ENCODE measurements around the gene ZSWIM8.
A peak's percentile ranks its signal among the peaks of the same experiment; 100 is the strongest.
"Not testable (repeated sequence)": the region's sequence is repeated elsewhere in the genome, so short reads cannot be mapped to it uniquely, and the experiment has no call there.

The ZSWIM8 gene

DNA sequence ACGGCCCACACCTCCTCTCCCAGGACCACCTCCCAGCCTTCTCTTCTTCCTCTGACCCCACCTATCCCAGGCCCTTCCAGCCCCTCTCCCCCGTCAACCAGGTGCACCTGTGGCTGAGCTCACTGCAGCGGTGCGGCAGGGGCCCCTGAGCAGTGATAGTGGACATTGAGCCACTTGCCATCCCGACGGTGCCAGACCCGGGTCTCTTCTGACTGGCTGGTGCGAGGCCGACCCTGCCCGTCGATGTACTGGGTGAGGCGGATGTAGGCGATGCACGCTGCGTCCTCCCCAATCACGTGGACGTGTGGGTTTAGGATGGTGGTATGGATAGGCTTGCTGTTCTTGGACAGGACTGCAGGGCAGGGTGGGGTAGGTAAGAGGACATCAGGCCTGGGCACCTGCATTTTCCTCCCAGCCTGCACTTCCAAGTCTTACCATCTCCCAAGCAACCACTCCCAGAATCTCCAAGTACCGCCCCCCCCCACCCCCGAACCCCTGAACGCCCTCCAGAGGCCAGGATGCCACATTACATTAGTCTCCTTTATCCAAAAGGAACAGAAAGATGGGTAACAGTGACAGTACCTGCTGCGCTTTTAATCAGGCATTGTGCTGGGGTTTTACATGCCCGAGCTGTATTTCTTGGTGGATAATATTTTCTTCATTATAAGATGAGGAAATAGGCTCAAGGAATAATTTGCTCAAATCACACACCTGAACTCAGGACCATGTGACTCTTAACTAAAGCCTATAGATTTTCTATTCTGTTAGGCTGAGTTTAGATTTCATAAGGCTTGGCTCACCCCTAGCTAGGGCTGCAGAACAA is 29.7 kb downstream of the ZSWIM8 start:
- DNase-seq, result peak; percentile 18

DNA sequence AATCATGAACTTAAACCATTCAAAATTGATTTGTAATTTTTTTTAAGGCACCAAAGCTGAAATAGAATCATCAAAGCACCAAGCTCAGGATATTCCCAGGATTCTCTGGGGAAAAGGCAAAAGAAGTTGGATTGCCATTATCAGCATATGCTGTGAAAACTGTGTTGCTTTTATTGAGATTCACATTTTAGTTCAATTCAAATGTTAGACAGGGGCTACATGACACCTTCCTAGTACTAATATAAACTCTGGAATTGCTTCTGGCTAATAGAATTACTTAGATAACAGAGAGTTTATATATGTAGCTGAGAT is 30.3 kb downstream of the ZSWIM8 start:
- DNase-seq, result no peak

DNA sequence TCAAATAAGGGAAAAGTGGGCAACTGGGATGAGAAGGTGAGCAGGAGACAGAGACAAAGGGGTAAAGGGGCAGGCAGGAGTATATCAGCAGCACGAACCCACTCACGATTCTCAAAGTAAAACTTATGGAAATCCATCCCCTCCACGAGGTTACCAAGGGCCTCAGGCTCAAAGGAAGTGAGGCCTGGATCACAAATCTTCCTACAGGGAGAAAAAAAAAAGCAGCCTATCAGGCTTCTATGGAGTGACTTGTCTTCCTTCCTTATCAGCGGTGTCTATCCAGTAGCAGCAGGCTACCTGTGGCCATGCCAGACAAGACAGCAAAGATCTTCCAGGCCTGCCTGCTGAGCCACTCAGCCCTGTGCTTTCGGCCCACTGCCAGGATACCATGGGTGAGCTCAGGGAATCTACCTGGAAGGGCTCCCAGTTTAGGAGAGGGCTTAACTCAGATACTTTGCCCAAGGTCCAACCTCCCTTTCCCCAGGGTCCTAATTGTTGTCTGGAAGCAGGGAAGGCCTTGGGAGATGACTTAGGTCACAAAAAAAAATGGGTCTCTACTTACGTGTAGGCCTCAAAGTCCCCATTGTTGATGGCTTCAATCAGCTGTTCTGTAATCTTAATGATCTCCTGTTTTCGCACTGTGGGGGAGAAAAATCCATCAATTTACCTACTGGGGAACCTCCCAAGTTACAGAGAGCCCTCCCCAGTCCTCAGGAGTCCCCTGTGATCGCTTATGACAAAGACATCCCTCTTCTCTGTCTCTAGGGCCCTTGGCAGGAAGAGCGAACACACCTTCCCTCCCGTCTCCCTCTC is 31.7 kb downstream of the ZSWIM8 start:
- DNase-seq, result no peak

DNA sequence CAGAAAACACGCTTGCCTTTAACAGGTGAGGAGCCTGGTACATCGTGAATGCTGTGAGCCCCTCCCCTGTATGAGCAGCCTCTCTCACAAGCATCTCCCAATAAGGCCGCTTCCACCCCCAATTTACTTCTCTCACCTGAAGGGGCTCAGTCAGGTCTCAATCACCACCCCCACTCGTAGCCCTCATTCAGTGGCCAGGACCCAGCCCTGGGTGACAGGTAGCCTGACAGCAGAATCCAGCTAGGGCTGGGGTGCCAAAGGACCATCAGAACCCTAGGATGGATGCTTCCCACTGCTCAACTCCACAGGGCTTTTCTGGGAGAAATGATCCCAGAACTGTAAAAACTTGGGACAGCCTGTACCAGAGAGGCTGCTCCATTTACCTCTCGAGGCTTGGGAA is 32.4 kb downstream of the ZSWIM8 start:
- DNase-seq, result no peak

DNA sequence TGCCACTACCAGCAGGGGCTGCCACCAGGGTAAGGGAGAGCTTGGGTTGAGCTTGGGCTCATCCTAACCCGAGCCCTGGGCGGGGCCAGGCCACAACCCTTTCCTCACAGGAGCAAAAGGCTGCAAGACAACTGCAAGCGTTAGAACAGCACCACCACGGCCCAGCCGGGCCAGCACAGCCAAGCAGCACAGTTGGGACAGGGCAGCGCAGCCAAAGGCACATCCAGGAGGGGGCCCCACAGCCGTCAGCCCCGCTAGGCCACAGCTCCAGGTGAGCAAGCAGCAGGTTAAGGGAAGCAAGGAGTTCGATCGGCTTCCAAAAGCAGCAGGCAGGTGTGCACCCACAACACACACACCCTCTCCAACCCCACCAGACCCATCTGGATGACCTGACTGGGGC is 33.0 kb downstream of the ZSWIM8 start:
- DNase-seq, result no peak

DNA sequence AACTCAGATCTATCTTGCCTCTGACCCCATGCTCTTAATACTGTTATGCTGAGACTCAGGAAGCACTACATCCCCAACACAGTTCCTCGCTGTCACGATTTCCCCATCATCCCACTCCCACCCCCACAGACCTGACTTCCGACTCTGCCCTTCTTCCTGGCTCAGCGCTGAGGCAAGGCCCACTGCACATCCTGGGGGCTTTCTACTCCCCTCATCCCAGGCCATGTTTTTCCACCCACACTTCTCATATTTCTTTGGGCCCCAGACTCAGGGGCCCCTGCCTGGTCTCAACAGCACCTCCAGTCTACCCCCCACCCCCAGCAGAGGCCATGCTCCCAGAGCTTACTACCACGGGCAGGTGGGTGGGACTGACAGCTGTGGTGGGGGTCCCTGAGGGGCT is 33.7 kb downstream of the ZSWIM8 start:
- DNase-seq, result no peak

DNA sequence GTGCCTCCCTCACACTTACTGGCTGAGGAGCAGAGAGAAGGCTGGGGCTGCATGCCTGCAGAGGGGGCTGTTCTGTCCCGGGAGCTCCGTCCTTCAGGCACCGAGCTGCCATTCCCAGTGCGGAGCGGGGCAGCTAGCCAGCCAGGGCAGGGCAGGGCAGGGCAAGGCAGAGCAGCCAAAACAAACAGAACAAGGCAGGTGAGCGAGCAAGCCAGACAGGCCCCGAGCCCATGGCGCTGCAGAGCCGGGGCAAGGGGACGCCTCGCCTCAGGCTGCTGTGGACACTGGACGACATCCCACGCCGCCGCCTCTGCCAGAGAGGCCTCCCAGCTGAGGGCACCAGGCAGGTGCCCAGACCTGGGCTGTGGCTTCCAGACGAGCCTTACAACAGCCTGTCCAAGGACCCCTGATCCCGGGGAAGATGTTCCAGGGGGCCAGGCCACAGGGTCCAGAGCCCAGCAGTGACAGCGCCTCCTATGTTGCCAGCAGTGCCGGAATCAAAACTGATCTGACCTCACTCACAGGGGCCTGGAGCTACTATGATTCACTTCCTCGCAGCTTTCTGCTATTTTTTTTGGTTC is 34.2 kb downstream of the ZSWIM8 start:
- no peak for DNase-seq

DNA sequence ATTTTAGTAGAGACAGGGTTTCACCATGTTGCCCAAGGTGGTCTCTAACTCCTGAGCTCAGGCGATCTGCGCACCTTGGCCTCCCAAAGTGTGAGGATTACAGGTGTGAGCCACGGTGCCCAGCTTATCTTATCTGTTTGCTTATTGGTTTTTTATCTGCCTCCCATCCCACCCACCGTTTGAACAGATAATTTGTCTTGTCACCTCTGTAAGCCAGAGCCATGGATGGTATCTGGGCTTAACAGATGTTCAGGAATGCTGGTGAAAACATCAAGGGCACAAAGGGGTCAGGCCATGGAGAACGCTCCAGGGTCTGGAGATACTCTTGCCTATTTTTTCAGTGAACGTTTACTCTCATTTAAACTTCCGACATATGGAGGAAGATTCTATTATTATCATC is 38.0 kb downstream of the ZSWIM8 start:
- no peak for DNase-seq

DNA sequence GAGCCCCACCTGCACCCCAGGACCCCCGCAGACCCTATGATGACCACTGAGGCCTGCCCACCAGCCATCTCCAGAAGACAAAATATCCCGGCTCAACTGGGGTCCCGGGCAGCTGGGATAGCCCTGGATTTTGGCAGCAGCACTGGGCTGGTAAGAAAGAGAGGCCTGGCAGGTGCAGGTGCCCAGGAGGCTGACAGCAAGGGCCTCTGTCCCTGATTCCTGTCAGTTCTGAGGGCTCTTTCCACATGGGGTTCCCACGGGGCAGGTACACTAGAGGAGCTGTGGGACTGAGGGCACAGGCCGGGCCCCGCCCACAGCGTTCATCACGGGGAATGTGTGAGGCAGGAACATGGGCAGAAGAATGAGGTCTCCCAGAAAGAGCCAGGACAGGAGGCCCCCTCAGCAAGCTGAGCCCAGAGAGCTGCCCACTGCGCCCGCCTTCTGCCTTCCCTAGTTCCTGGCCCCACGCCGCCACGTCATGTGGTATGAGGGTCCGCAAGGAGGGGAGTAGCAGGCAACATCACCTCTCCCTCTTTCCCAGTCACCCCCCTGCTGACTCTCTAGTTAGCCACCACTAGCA is 38.8 kb downstream of the ZSWIM8 start:
- no peak for DNase-seq

DNA sequence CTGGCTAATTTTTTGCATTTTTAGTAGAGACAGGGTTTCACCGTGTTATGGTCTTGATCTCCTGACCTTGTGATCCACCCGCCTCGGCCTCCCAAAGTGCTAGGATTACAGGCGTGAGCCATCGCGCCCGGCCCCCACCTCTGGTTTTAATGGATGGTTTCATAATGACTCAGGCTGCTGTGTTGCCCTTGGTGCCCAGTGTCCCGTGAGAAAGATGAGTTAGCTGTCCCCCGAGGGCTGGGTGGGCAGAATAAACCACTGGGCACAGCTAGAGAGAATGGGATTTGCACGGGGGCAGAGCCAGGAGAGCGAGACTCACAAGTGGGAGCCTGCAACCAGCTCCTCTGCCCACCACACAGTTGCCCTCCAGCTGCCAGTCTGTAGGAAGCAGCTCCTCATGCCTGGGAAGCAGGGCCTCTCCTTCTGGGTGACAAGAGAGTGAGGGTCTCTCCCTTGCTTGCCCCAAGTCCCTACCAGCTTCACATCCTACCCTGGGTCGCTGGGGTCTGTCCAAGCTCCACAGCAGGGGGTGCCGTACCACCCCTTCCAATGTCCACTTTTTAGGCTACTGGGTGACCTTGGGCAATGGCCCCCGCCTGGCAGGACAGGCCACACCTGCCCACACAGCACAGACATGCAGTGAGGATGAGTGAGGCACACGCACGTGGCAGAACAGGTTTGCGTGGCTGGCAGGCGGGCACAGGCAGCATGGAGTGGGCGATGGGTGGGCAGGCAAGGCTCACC is 42.1 kb downstream of the ZSWIM8 start:
- DNase-seq, result no peak

DNA sequence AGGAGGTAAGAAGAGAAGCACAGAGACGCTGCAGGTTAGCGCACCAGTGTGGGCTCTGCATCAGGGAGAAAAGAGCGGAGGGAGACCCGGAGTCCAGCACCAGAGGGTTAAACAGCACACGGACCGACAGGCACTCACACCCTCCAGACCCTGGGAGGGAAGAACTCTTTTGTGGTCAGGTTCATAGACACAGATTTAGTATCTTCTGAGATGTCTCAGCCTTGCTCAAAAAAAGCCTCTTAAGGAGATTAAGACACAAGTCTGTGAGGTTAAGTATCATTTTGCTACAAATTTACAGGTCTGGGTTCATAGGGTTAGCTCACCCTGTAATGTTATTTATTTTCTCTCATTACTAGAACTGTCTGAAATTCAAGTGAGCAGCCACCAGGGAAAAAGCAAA is 42.8 kb downstream of the ZSWIM8 start:
- DNase-seq, result no peak

DNA sequence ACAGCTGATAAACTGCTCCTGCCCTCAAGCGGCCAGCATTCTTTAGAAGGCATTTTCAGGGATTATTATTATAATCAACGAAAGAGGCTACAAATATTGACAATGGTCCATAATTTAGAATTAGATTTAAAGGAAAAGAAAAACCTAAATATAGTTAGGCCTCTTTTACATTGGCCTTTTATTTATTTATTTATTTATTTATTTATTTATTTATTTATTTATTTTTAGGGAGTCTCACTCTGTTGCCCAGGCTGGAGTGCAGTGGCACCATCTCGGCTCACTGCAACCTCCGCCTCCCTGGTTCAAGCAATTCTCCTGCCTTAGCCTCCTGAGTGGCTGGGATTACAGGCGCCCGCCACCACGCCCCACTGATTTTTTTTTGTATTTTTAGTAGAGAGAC is 43.7 kb downstream of the ZSWIM8 start:
- DNase-seq, result not testable (repeated sequence)

DNA sequence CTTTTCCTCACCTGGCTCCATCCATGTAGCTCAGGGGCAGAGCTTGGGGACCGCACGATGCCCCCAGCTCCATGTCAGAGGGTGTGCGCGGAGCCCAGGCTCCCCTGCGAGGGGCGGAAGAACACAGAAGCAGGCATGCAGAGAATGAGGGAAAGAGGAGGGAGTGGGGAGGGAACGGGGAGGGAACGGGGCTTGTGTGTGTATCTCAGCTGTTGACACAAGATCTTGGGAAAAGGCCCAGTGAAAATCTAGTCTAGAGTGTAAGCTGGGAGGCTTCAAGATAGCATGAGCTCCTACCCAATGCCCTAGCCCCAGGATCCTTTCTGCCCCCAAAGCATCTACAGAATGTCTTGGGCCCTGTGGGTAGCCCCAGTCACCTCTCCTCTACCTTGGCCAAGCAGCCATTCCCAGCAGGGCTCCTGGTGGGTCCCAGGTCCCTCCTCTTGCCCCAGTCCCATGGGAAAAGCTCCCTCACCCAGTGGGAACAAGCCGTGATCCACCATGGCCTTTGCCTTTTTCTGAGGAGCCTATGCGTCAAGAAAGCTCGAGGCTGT is 51.1 kb downstream of the ZSWIM8 start:
- no peak for DNase-seq

DNA sequence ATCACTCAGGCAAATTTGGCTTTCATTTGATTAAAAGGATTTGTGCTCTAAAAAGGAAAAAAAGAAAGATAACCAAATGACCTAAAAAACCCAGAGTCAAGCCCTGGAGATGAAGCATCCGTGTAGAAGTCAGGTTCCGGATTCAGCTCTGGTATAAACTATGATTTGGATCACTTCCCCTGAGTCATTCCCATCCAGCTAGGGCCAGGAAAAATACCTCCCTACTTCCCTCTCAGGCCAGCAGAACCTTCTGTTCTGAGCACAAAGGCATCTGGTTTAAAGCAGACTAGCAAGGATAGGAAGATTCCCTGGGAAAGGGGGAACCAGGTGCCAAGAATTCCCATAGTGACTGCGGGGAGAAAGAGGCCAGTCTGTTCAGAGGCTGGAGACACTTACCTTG is 51.7 kb downstream of the ZSWIM8 start:
- no peak for DNase-seq

DNA sequence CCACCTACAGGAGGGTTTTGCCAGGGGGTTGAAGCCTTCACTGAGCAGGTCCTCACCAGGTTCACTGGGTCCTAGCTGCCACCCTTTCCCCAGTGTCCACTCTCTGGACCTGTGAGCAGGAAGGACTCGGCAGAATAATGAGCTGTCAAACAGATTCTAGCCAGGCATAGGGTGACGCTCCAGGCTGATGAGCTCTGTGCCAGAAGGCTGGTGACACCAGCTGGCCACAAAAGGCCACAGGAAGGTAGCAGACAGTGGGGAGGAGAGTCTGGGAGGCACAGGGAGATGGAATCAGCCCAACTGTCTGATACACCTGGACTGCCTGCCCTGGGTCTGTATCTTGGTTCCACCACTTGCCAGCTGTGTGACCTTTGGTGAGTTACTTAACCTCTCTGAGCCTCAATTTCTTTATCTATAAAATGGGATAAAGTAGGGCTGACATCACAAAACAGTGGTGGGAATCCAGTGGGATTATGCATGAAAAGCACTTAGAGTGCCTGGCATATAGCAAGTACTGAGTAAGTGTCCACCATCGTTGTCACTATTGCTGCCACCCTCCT is 52.7 kb downstream of the ZSWIM8 start:
- no peak for DNase-seq

DNA sequence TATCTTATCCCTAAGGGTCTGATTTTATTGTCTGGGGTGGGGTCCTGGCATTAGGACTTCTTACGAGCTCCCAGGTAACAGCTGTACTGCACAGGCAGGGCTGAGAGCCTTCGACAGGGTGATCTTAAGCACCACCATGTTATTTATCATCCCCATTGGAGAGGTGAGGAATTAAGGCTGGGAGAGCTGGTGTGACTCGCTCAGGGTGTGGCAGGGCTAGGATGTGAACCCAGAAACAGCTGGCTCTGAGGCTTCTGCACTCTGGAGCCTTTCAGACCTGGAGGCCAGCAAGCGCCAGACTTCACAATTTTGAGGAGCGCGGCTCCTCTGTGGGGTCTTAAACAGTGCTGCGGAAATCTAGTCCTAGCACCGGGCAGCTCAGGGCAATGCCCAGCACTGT is 53.4 kb downstream of the ZSWIM8 start:
- DNase-seq, result no peak

DNA sequence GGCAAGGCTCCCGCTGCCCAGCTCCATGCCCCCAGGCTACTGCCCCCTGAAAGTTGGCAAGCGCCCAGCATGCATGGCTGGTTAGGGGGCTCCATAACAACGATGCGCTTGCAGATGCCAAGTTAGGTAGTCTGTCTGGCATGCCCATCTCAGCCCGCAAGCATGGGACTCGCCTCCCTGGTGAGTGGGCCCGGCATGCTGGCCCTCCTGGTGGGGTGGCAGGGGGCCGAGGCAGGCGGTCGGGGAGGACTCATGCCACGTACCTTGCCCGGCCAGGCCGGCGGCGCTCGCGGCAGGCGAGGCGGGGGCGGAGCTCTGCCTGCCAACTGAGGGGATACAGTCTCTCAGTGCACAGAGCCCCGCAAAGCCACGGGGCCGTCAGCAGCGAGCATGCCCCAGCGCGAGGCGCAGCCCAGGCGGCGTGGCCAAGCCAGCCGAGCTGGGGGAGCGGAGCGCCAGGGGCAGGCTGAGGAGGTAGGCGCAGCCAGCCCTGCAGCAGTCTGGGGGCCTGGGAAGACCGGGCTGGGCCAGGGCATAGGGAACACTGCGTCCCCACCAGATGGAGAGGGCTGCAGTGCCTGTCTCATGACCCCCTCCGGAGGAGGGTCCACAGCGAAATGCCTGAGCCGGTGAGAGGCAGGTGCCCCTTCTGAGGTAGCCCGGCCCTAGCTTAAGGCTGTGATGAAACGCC is 54.0 kb downstream of the ZSWIM8 start:
- DNase-seq, result no peak

DNA sequence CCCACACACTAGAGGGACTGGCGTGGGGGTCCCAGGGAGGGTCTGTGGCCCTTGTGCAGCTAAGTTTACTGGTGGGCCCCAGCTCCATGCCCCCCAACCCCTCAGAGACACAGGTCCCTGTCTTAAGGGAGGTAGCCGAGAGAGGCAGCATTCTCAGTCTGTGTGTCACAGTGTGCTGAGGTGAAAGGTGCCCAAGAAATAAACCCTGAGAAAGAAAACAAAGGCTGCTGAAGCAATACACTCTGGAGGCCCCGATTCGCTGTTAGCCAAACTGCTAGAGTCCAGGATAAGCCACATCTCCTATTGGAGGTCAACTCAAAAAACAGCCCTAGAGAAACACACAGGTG is 54.6 kb downstream of the ZSWIM8 start:
- DNase-seq, result no peak

DNA sequence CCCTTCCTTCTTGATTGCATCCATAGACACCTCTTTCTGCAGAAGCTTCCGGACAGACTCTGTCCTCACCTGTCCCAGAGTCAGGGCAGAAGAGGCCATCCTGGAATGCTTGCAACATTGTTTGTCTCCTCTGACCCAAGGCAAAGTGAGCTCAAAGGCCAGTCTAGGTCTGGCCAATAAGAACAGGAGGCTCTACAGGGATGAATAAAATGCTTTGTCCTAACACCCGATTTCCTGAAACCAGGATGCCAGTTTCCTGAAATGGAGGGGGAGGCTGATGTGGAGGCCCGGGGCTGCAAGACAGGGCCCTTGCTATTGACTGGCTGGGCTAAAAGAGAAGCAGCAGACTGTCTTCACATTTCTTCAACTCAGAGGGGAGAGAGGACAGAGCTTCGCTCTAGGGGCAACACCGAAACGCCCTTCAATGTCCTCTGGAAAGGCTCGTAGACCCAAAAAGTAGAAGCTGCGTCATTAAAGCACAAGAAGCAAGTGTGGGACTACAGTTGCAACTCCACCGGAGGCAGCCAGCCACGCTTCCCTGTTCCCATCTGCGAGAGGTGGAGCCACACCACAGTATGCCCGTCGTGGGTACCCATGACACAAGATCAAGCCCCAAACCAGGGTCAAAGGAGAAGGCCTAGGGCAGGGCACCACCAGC is 55.1 kb downstream of the ZSWIM8 start:
- DNase-seq, result no peak

DNA sequence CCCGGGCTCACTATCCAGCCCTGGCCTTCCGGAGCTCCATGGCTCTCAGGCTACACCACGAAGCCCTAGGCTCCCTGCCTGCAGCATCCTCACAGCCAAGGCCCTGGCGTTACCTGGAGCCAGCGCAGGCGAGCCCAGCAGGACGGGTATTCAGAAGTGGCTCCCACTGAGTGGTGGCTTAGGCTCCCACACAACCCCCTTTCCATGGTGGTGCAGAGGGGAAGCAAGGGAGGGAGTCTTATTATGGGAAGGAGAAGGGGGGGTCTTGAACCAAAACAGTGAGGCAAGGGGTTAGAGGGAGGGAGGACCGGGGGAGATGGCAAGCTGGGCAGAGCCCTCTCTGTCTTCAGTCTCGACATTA is 55.6 kb downstream of the ZSWIM8 start:
- DNase-seq, result no peak

DNA sequence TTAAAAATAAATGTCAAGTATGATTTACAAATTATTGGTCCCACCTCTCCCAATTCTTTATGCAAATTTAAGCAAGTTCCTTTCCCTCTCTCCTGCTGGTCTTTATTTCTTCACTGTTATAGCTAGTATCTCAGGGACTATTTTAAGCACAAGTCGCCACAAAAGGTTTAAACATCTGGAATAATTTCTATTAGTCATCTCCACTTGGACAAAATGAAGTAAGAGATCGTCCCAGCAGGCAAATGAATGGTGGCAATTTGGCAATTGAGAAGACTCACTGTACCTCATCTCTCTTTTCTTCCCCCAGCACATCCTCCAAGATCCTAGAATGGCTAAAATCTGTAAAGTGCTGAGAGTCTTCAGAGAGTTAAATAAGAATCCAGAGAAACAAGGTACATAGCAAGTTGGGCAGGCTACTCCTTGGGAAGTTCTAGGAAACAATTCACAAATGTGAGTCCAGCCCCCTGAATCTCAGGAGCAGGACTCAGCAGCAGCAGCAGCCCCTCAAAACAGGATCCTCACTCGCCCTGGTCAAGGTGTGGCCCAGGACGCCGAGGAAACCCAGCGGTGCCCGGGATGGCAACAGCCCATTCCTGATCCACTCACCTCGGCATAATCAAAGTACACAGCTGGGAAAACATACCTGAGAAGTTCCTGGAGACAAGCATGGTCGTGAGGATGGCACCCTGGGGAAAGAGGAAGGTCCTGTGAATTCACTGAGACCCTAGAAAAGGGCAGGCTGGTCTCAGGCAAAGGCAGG is 56.3 kb downstream of the ZSWIM8 start:
- no peak for DNase-seq
